Liver (tissue), 9 donors: ENCODE data around the gene RIPOR1. TPM values are rescaled to one million over a fixed set of nuclear protein-coding genes. Genes with fewer than 3 reads are reported as not detected.

Experiments used
- DNase-seq: peaks from one replicate; pipeline ENCODE4 v3.0.0-alpha.2; 2017; ENCODE audit warnings: low spot score
- H3K27ac ChIP-seq, 2 donors: one replicate each; pipeline ENCODE4 v1.7.0; 2013; ENCODE audit warnings: inconsistent platforms in 2 of 2, low read length in 2 of 2, control low read depth in 1 of 2, low read depth in 1 of 2, mild to moderate bottlenecking in 1 of 2
- H3K27me3 ChIP-seq, 4 donors: one replicate each; pipeline versions ENCODE4 v1.6.1 to v1.7.0; 2013; ENCODE audit warnings: low read length in 3 of 4, inconsistent platforms in 1 of 4, mild to moderate bottlenecking in 1 of 4, moderate library complexity in 1 of 4; ENCODE audit not compliant: control insufficient read depth in 4 of 4, insufficient read depth in 4 of 4
- H3K36me3 ChIP-seq, 4 donors: one replicate each; pipeline versions ENCODE4 v1.6.1 to v1.7.0; 2013; ENCODE audit warnings: low read length in 3 of 4, mild to moderate bottlenecking in 3 of 4, low read depth in 1 of 4, moderate library complexity in 1 of 4; ENCODE audit not compliant: control insufficient read depth in 4 of 4, insufficient read depth in 3 of 4
- H3K4me1 ChIP-seq, 4 donors: one replicate each; pipeline versions ENCODE4 v1.6.1 to v1.7.0; 2013; ENCODE audit warnings: low read length in 3 of 4, mild to moderate bottlenecking in 3 of 4, moderate library complexity in 1 of 4; ENCODE audit not compliant: control insufficient read depth in 4 of 4, insufficient read depth in 4 of 4
- H3K4me3 ChIP-seq, 3 donors: one replicate each; pipeline versions ENCODE4 v1.6.1 to v1.7.0; 2013; ENCODE audit warnings: low read length in 3 of 3, control low read depth in 1 of 3, low read depth in 1 of 3, mild to moderate bottlenecking in 1 of 3
- H3K9ac ChIP-seq, 2 donors: one replicate each; pipeline ENCODE4 v1.7.0; 2013; ENCODE audit warnings: low read length in 2 of 2, mild to moderate bottlenecking in 2 of 2, moderate library complexity in 2 of 2, control low read depth in 1 of 2, low read depth in 1 of 2
- H3K9me3 ChIP-seq, 4 donors: one replicate each; pipeline versions ENCODE4 v1.6.1 to v1.7.0; 2013; ENCODE audit warnings: low read length in 3 of 4; ENCODE audit not compliant: control insufficient read depth in 4 of 4
- EGR1 ChIP-seq, 2 donors: IDR thresholded peaks; 2 replicates each; pipeline ENCODE4 v1.6.1; 2016 to 2018; ENCODE audit warnings: antibody characterized with exemption in 2 of 2, low read depth in 2 of 2
- FOXA1 ChIP-seq: IDR thresholded peaks from 2 replicates; pipeline ENCODE4 v1.6.1; 2016; ENCODE audit warnings: antibody characterized with exemption
- FOXA2 ChIP-seq: IDR thresholded peaks from 2 replicates; pipeline ENCODE4 v1.6.1; 2016; ENCODE audit warnings: antibody characterized with exemption
- GABPA ChIP-seq, 2 donors: IDR thresholded peaks in 1 of 2; conservative IDR thresholded peaks in 1 of 2; 2 replicates each; pipeline ENCODE4 v1.6.1; 2016; ENCODE audit warnings: antibody characterized with exemption in 2 of 2, mild to moderate bottlenecking in 1 of 2, moderate library complexity in 1 of 2
- HNF4A ChIP-seq, 2 donors: conservative IDR thresholded peaks; 2 replicates each; pipeline ENCODE4 v1.6.1; 2016; ENCODE audit warnings: antibody characterized with exemption in 2 of 2, mild to moderate bottlenecking in 2 of 2
- HNF4G ChIP-seq: IDR thresholded peaks from 2 replicates; pipeline ENCODE4 v1.6.1; 2016; ENCODE audit warnings: antibody characterized with exemption
- JUND ChIP-seq, 2 donors: IDR thresholded peaks; 2 replicates each; pipeline ENCODE4 v1.6.1; 2016; ENCODE audit warnings: antibody characterized with exemption in 2 of 2
- NR2F2 ChIP-seq: IDR thresholded peaks from 2 replicates; pipeline ENCODE4 v1.6.1; 2016; ENCODE audit warnings: antibody characterized with exemption
- RAD21 ChIP-seq, 2 donors: IDR thresholded peaks; 2 replicates each; pipeline ENCODE4 v1.6.1; 2016; ENCODE audit warnings: antibody characterized with exemption in 2 of 2, mild to moderate bottlenecking in 2 of 2
- REST ChIP-seq: IDR thresholded peaks from 2 replicates; pipeline ENCODE4 v1.6.1; 2016; ENCODE audit warnings: antibody characterized with exemption, mild to moderate bottlenecking
- RXRA ChIP-seq, 2 donors: IDR thresholded peaks; 2 replicates each; pipeline ENCODE4 v1.6.1; 2017 to 2018; ENCODE audit warnings: antibody characterized with exemption in 2 of 2, mild to moderate bottlenecking in 1 of 2
- SP1 ChIP-seq: IDR thresholded peaks from 2 replicates; pipeline ENCODE4 v1.6.1; 2018; ENCODE audit warnings: antibody characterized with exemption, mild to moderate bottlenecking
- TAF1 ChIP-seq: conservative IDR thresholded peaks from 2 replicates; pipeline ENCODE4 v1.6.1; 2016; ENCODE audit warnings: antibody characterized with exemption, mild to moderate bottlenecking
- YY1 ChIP-seq: IDR thresholded peaks from 2 replicates; pipeline ENCODE4 v1.6.1; 2016; ENCODE audit warnings: antibody characterized with exemption, mild to moderate bottlenecking
- WGBS: extraction: QIAGEN DNeasy Blood & Tissue Kit; methylation state at CpG from one replicate; pipeline ENCODE4 v1.1.7; 2013; 5-methylcytosine and 5-hydroxymethylcytosine counted together
- polyA plus RNA-seq, 2 donors: library from polyadenylated mRNA; stranded (reverse) in 1 of 2; unstranded in 1 of 2; fragments of 200-250 nt in 1 of 2; fragments of >200 nt in 1 of 2; fragmentation: Nextera tagmentation in 1 of 2; extraction: Ambion mirVana in 1 of 2; gene quantifications; one replicate each; pipeline versions ENCODE4 v1.2.1 to v1.2.3, GENCODE V29; 2013 to 2015
- total RNA-seq, 2 donors: library from RNA; depleted of rRNA; stranded (reverse); fragments of >200 nt; gene quantifications; one replicate each; pipeline ENCODE4 v1.2.3, GENCODE V29; 2014
- TF ChIP-seq, protein P1 (sequence below): IDR thresholded peaks from 2 replicates; pipeline ENCODE4 v1.6.1; 2016; ENCODE audit warnings: antibody characterized with exemption
- TF ChIP-seq, protein P2 (sequence below): IDR thresholded peaks from 2 replicates; pipeline ENCODE4 v1.6.1; 2016; ENCODE audit warnings: antibody characterized with exemption
- TF ChIP-seq, protein P3 (sequence below): fragments of 150-350 bp; IDR thresholded peaks from 2 replicates; pipeline ENCODE4 v1.5.1; 2017; ENCODE audit warnings: improper control_type of control experiment, low read depth, low read length; ENCODE audit not compliant: missing input control
- TF ChIP-seq, protein P4 (sequence below): IDR thresholded peaks from 2 replicates; pipeline ENCODE4 v1.6.1; 2016; ENCODE audit warnings: antibody characterized with exemption
- donor health status: healthy.
- donor health status: healthy.
- donor health status: healthy.
- donor health status: healthy.
- donor health status: healthy.

The RIPOR1 gene
- total and polyA plus RNA-seq, 4 donors, result 7.6 to 25.2 (median 15.3) TPM

DNA sequence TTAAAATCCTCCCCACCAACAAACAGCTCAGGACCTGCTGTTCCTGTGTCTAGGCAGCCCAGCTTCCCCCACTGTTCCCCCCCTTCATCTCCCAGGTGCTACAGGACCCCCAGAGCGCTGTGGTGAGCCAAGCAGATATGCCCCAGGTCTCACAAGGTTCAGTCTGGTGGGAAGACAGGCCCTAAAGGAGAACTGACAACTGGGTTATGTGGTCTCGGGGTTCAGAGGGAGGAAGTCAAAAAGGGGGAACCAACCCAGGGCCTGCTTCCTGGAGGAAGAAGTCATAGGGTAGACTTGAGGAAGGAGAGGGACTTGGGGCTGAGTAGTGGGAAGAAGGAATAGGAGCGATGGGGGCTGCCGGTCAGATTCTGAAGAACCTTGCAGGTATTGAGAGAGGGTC is 2.6 kb downstream of the RIPOR1 start:
- TF ChIP-seq HNF4G (no peak), EGR1 (IDR thresholded peaks at IDR 0.05; ENCODE audit: low read depth in 2 of 2) (no peak), RXRA (IDR thresholded peaks at IDR 0.05) (no peak), FOXA1 (no peak), RAD21 (IDR thresholded peaks at IDR 0.05) (no peak), SP1 (no peak), NR2F2 (no peak), TAF1 (no peak), FOXA2 (no peak), GABPA (IDR thresholded peaks at IDR 0.05 in 1 of 2, conservative IDR thresholded peaks at IDR 0.05 in 1 of 2) (no peak), REST (no peak), JUND (IDR thresholded peaks at IDR 0.05) (no peak), YY1 (no peak), HNF4A (conservative IDR thresholded peaks at IDR 0.05) (no peak)
- TF ChIP-seq, protein P1, sequence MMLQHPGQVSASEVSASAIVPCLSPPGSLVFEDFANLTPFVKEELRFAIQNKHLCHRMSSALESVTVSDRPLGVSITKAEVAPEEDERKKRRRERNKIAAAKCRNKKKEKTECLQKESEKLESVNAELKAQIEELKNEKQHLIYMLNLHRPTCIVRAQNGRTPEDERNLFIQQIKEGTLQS, result no peak
- TF ChIP-seq, protein P2, sequence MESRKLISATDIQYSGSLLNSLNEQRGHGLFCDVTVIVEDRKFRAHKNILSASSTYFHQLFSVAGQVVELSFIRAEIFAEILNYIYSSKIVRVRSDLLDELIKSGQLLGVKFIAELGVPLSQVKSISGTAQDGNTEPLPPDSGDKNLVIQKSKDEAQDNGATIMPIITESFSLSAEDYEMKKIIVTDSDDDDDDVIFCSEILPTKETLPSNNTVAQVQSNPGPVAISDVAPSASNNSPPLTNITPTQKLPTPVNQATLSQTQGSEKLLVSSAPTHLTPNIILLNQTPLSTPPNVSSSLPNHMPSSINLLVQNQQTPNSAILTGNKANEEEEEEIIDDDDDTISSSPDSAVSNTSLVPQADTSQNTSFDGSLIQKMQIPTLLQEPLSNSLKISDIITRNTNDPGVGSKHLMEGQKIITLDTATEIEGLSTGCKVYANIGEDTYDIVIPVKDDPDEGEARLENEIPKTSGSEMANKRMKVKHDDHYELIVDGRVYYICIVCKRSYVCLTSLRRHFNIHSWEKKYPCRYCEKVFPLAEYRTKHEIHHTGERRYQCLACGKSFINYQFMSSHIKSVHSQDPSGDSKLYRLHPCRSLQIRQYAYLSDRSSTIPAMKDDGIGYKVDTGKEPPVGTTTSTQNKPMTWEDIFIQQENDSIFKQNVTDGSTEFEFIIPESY, result no peak
- TF ChIP-seq, protein P3, sequence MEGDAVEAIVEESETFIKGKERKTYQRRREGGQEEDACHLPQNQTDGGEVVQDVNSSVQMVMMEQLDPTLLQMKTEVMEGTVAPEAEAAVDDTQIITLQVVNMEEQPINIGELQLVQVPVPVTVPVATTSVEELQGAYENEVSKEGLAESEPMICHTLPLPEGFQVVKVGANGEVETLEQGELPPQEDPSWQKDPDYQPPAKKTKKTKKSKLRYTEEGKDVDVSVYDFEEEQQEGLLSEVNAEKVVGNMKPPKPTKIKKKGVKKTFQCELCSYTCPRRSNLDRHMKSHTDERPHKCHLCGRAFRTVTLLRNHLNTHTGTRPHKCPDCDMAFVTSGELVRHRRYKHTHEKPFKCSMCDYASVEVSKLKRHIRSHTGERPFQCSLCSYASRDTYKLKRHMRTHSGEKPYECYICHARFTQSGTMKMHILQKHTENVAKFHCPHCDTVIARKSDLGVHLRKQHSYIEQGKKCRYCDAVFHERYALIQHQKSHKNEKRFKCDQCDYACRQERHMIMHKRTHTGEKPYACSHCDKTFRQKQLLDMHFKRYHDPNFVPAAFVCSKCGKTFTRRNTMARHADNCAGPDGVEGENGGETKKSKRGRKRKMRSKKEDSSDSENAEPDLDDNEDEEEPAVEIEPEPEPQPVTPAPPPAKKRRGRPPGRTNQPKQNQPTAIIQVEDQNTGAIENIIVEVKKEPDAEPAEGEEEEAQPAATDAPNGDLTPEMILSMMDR, result no peak
- TF ChIP-seq, protein P4, sequence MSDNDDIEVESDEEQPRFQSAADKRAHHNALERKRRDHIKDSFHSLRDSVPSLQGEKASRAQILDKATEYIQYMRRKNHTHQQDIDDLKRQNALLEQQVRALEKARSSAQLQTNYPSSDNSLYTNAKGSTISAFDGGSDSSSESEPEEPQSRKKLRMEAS, result no peak
- H3K4me3 ChIP-seq, result no peak overlapping the region
- 90% methylated on average over 4 of the region's 4 CpGs for WGBS
- H3K9ac ChIP-seq, result no peak overlapping the region
- H3K27me3 ChIP-seq, result no peaks in the 10 kb centered on the region
- no peak for DNase-seq
- peaks cover 8 to 41% (median 33%) of the 10 kb centered on the region in 4 donors for H3K4me1 ChIP-seq
- no peaks in the 10 kb centered on the region for H3K36me3 ChIP-seq
- H3K27ac ChIP-seq, result peak overlapping the region; percentile 66 to 87
- no peaks in the 10 kb centered on the region for H3K9me3 ChIP-seq
